ENCODE results near the gene PPP1R18.

PPP1R18 gene

GRCh38 chr6:30683980-30684338 lies 2.5 kb downstream of the PPP1R18 start:
- Histone ChIP-seq H3K36me3 (ENCODE audit: control insufficient read depth in 4 of 4, insufficient read depth in 4 of 4, low read length in 3 of 4) (peaks cover 0 to 25% (median 10%) of the 10 kb centered on the region in 4 experiments), H3K4me1 (ENCODE audit: control extremely low read depth in 1 of 4, control insufficient read depth in 4 of 4, insufficient read depth in 4 of 4, low read length in 3 of 4) (peaks cover 13 to 87% (median 84%) of the 10 kb centered on the region in 4 experiments), H3K9me3 (ENCODE audit: control extremely low read depth in 1 of 5, control insufficient read depth in 4 of 5, insufficient read depth in 2 of 5, low read depth in 1 of 5, low read length in 4 of 5) (no peaks in the 10 kb centered on the region), H3K4me3 (ENCODE audit: control insufficient read depth in 1 of 7, extremely low read depth in 1 of 7, insufficient read depth in 4 of 7, low read depth in 2 of 7, low read length in 6 of 7) (peak overlapping the region; percentile 50 to 96 (median 88)), H3K27me3 (replicated peaks in 2 of 5; ENCODE audit: control insufficient read depth in 4 of 5, insufficient read depth in 5 of 5, low read length in 4 of 5) (no peaks in the 10 kb centered on the region), H3K27ac (ENCODE audit: insufficient read depth in 1 of 2, low read depth in 1 of 2, low read length in 2 of 2, poor library complexity in 1 of 2, severe bottlenecking in 2 of 2) (peak overlapping the region; percentile 72 to 94)
- WGBS (ENCODE audit: insufficient coverage), result 0% methylated on average over 1 of the region's 2 CpGs
- peak in 1 of 3 donors; percentile 21 for DNase-seq
- ChIA-PET POLR2A (interaction anchor here (1.0 to 7.4 kb wide), 3 partner anchors 33 to 67 kb away, joined by 3 to 56 read pairs (median 15); partner anchors contain the start of genes MDC1, PPP1R10 and TUBB), CTCF (interaction anchor here (0.6 to 18.0 kb wide), 2 partner anchors 8 to 38 kb away, joined by 3 to 622 read pairs; partner anchors contain the start of genes MDC1 and TUBB)

- H3K36me3 ChIP-seq (ENCODE audit: control insufficient read depth in 4 of 4, insufficient read depth in 4 of 4, low read length in 3 of 4), result peaks cover 0 to 29% (median 12%) of the 10 kb centered on the region in 4 experiments
- peak overlapping the region; percentile 72 to 94 for H3K27ac ChIP-seq (ENCODE audit: insufficient read depth in 1 of 2, low read depth in 1 of 2, low read length in 2 of 2, poor library complexity in 1 of 2, severe bottlenecking in 2 of 2)
- H3K27me3 ChIP-seq (replicated peaks in 2 of 5; ENCODE audit: control insufficient read depth in 4 of 5, insufficient read depth in 5 of 5, low read length in 4 of 5), result no peaks in the 10 kb centered on the region
- H3K4me1 ChIP-seq (ENCODE audit: control extremely low read depth in 1 of 4, control insufficient read depth in 4 of 4, insufficient read depth in 4 of 4, low read length in 3 of 4), result peaks cover 13 to 86% (median 80%) of the 10 kb centered on the region in 4 experiments
- H3K4me3 ChIP-seq (ENCODE audit: control insufficient read depth in 1 of 7, extremely low read depth in 1 of 7, insufficient read depth in 4 of 7, low read depth in 2 of 7, low read length in 6 of 7), result peak overlapping the region; percentile 50 to 96 (median 88)
- DNase-seq, result no peak
- H3K9me3 ChIP-seq (ENCODE audit: control extremely low read depth in 1 of 5, control insufficient read depth in 4 of 5, insufficient read depth in 2 of 5, low read depth in 1 of 5, low read length in 4 of 5), result no peaks in the 10 kb centered on the region
- WGBS (ENCODE audit: insufficient coverage), result 2% methylated on average over 7 of the region's 7 CpGs
- ChIA-PET CTCF (interaction anchor here (18.0 kb wide), 1 partner anchor 39 kb away, joined by 622 read pairs; the partner anchor contains the start of genes MDC1 and TUBB), POLR2A (interaction anchor here (0.6 to 7.4 kb wide), 5 partner anchors 8 to 68 kb away, joined by 3 to 56 read pairs (median 8); partner anchors contain the start of genes MDC1, NRM and TUBB)
Measured at GRCh38 chr6:30683183-30683979, 3.1 kb downstream of the PPP1R18 start.

- peak; percentile 97 to 99 (median 99) for DNase-seq
- CTCF ChIA-PET, result interaction anchor here (0.7 to 18.0 kb wide), 5 partner anchors 7 to 40 kb away, joined by 3 to 622 read pairs (median 8); partner anchors contain the start of genes DHX16, MDC1, NRM and TUBB
- H3K4me1 ChIP-seq (ENCODE audit: control extremely low read depth in 1 of 4, control insufficient read depth in 4 of 4, insufficient read depth in 4 of 4, low read length in 3 of 4), result peaks cover 13 to 77% (median 72%) of the 10 kb centered on the region in 4 experiments
- POLR2A ChIA-PET, result interaction anchor here (0.6 to 7.4 kb wide), 7 partner anchors 8 to 67 kb away, joined by 3 to 56 read pairs (median 5); partner anchors contain the start of genes MDC1, NRM and TUBB
- 0% methylated on average over 6 of the region's 11 CpGs for WGBS (ENCODE audit: insufficient coverage)
- H3K4me3 ChIP-seq (ENCODE audit: control insufficient read depth in 1 of 7, extremely low read depth in 1 of 7, insufficient read depth in 4 of 7, low read depth in 2 of 7, low read length in 6 of 7), result peak overlapping the region; percentile 23 to 96 (median 88)
- H3K27me3 ChIP-seq (replicated peaks in 2 of 5; ENCODE audit: control insufficient read depth in 4 of 5, insufficient read depth in 5 of 5, low read length in 4 of 5), result no peaks in the 10 kb centered on the region
- no peaks in the 10 kb centered on the region for H3K9me3 ChIP-seq (ENCODE audit: control extremely low read depth in 1 of 5, control insufficient read depth in 4 of 5, insufficient read depth in 2 of 5, low read depth in 1 of 5, low read length in 4 of 5)
- H3K27ac ChIP-seq (ENCODE audit: insufficient read depth in 1 of 2, low read depth in 1 of 2, low read length in 2 of 2, poor library complexity in 1 of 2, severe bottlenecking in 2 of 2), result peak overlapping the region; percentile 83 to 94
- H3K36me3 ChIP-seq (ENCODE audit: control insufficient read depth in 4 of 4, insufficient read depth in 4 of 4, low read length in 3 of 4), result peaks cover 0 to 31% (median 16%) of the 10 kb centered on the region in 4 experiments
Measured at GRCh38 chr6:30682143-30683117, 4.0 kb downstream of the PPP1R18 start.

DNA sequence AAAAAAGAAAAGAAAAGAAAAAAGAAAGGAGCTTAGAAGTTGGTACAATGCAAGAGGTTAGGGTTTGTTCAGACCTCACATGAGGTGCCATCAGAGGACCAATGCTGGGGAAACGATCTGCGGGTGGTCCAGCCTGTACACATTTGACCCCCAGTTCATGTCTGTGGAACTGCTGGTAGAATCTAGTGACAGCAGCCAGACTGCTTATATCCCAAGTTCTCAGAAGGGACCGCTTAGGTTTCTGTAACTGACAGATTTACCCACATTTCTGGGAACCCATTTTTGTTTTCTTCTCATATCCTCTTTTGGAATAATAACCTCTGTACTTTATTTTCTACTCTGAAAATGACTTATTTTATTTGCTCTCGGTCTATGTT lies 4.7 kb downstream of the PPP1R18 start:
- Histone ChIP-seq H3K27me3 (replicated peaks in 2 of 5; ENCODE audit: control insufficient read depth in 4 of 5, insufficient read depth in 5 of 5, low read length in 4 of 5) (no peaks in the 10 kb centered on the region), H3K4me1 (ENCODE audit: control extremely low read depth in 1 of 4, control insufficient read depth in 4 of 4, insufficient read depth in 4 of 4, low read length in 3 of 4) (peaks cover 13 to 76% (median 68%) of the 10 kb centered on the region in 4 experiments), H3K4me3 (ENCODE audit: control insufficient read depth in 1 of 7, extremely low read depth in 1 of 7, insufficient read depth in 4 of 7, low read depth in 2 of 7, low read length in 6 of 7) (peak overlapping the region; percentile 23 to 96 (median 78)), H3K27ac (ENCODE audit: insufficient read depth in 1 of 2, low read depth in 1 of 2, low read length in 2 of 2, poor library complexity in 1 of 2, severe bottlenecking in 2 of 2) (peak overlapping the region; percentile 83 to 94), H3K36me3 (ENCODE audit: control insufficient read depth in 4 of 4, insufficient read depth in 4 of 4, low read length in 3 of 4) (peaks cover 0 to 38% (median 20%) of the 10 kb centered on the region in 4 experiments), H3K9me3 (ENCODE audit: control extremely low read depth in 1 of 5, control insufficient read depth in 4 of 5, insufficient read depth in 2 of 5, low read depth in 1 of 5, low read length in 4 of 5) (no peaks in the 10 kb centered on the region)
- CTCF ChIA-PET, result interaction anchor here (0.7 to 18.0 kb wide), 8 partner anchors 8 to 41 kb away, joined by 3 to 622 read pairs (median 3); partner anchors contain the start of genes DHX16, MDC1, NRM and TUBB
- POLR2A ChIA-PET, result interaction anchor here (1.2 to 7.4 kb wide), 4 partner anchors 31 to 66 kb away, joined by 4 to 56 read pairs (median 12); partner anchors contain the start of genes MDC1 and TUBB
- DNase-seq, result no peak
- WGBS (ENCODE audit: insufficient coverage), result 13% methylated on average over 3 of the region's 4 CpGs

DNA sequence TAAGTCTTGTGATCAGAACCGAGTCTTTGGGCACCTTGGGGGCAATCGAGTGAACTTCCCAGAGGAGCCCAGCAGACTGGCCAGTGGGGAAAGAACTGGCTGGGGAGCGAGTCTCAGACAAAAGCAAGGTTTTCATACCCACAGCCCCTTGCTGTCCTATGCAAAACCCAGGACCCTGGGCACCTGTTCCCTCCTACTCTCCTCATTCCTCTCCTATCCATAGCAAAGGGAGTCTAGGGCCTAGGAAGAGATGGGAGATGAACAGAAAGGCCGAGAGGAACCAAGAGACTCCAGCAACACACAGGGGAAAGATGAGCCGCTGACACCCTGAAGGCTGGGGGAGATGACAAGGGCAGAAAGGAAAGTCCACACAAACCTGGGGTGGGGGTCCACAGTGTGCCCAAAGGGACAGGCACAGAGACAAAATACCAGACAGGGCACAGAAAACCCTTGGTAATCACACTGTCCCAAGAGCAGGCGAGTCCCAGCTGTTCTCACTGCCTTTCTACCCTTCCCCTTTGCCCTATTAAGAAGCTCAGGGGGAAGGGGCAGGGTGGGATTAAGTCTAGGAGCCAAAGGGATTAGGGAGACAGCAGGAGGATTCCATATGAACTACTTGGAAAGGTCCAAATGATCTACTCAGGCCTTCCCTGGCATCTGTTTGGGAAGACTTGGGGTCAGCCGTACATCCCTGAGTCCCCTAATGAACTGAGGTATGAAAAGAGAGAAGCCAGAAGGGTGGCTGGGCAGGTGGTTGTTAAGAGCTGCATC lies 6.5 kb downstream of the PPP1R18 start:
- ChIA-PET POLR2A (interaction anchor here (7.4 kb wide), 1 partner anchor 41 kb away, joined by 56 read pairs; the partner anchor contains the start of gene TUBB), CTCF (interaction anchor here (0.7 to 18.0 kb wide), 13 partner anchors 8 to 196 kb away, joined by 3 to 622 read pairs (median 6); partner anchors contain the start of genes DHX16, MDC1, NRM and TUBB)
- Histone ChIP-seq H3K4me3 (ENCODE audit: control insufficient read depth in 1 of 7, extremely low read depth in 1 of 7, insufficient read depth in 4 of 7, low read depth in 2 of 7, low read length in 6 of 7) (peak overlapping the region in 5 of 7 experiments; percentile 9 to 88 (median 46)), H3K27me3 (replicated peaks in 2 of 5; ENCODE audit: control insufficient read depth in 4 of 5, insufficient read depth in 5 of 5, low read length in 4 of 5) (no peaks in the 10 kb centered on the region), H3K4me1 (ENCODE audit: control extremely low read depth in 1 of 4, control insufficient read depth in 4 of 4, insufficient read depth in 4 of 4, low read length in 3 of 4) (peaks cover 10 to 61% (median 54%) of the 10 kb centered on the region in 4 experiments), H3K36me3 (ENCODE audit: control insufficient read depth in 4 of 4, insufficient read depth in 4 of 4, low read length in 3 of 4) (peaks cover 7 to 46% (median 30%) of the 10 kb centered on the region in 4 experiments), H3K27ac (ENCODE audit: insufficient read depth in 1 of 2, low read depth in 1 of 2, low read length in 2 of 2, poor library complexity in 1 of 2, severe bottlenecking in 2 of 2) (peak overlapping the region in 1 of 2 experiments; percentile 49), H3K9me3 (ENCODE audit: control extremely low read depth in 1 of 5, control insufficient read depth in 4 of 5, insufficient read depth in 2 of 5, low read depth in 1 of 5, low read length in 4 of 5) (no peaks in the 10 kb centered on the region)
- 79% methylated on average over 7 of the region's 7 CpGs for WGBS (ENCODE audit: insufficient coverage)
- DNase-seq, result no peak
